ENCODE results near the gene PRDX5.

Gene PRDX5

GRCh38 chr11:64369440-64370421 is 51.8 kb downstream of the PRDX5 start:
- DNase-seq (ENCODE audit: low read depth): no peak
- TF ChIP-seq, protein P1, sequence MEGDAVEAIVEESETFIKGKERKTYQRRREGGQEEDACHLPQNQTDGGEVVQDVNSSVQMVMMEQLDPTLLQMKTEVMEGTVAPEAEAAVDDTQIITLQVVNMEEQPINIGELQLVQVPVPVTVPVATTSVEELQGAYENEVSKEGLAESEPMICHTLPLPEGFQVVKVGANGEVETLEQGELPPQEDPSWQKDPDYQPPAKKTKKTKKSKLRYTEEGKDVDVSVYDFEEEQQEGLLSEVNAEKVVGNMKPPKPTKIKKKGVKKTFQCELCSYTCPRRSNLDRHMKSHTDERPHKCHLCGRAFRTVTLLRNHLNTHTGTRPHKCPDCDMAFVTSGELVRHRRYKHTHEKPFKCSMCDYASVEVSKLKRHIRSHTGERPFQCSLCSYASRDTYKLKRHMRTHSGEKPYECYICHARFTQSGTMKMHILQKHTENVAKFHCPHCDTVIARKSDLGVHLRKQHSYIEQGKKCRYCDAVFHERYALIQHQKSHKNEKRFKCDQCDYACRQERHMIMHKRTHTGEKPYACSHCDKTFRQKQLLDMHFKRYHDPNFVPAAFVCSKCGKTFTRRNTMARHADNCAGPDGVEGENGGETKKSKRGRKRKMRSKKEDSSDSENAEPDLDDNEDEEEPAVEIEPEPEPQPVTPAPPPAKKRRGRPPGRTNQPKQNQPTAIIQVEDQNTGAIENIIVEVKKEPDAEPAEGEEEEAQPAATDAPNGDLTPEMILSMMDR (IDR thresholded peaks at IDR 0.05; ENCODE audit: insufficient read depth, low read depth, low read length, missing control alignments): no peak
- no peak overlapping the region for H3K4me3 ChIP-seq (ENCODE audit: low read length)

DNA sequence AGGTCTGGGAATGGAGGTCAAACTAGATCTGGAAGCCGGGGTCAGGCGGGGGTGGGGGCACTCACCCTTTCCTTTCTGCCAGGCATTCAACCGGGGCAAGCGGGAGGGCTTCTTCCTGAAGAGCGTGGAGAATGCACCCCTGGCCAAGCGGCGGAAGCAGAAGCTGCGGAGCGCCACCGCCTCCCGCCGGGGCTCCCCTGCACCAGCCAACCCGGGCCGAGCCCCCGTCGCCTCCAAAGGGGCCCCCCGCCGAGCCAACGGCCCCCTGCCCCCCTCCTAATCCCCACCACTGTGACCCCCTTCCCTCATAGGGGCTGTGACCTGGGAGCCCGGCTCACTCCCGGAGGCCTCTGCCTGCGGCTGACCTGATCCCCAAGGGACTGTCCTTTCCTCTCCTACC is 53.3 kb downstream of the PRDX5 start:
- DNase-seq (ENCODE audit: low read depth): no peak
- TF ChIP-seq, protein P1 (IDR thresholded peaks at IDR 0.05; ENCODE audit: insufficient read depth, low read depth, low read length, missing control alignments): no peak

More for the DNA sequence above, 53.3 kb downstream of the PRDX5 start:
- H3K4me3 ChIP-seq (ENCODE audit: low read length): no peak overlapping the region

Data from epithelial cell of esophagus (primary cell).